Mononuclear cell (primary cell): Measurements from ENCODE around the gene CYP27C1. TPM values are rescaled to one million over a fixed set of nuclear protein-coding genes. Genes with fewer than 3 reads are reported as not detected.
"Not testable (repeated sequence)": the region's sequence is repeated elsewhere in the genome, so short reads cannot be mapped to it uniquely, and the experiment has no call there.

Experiments used
- H3K27me3 ChIP-seq: 2 replicates; pipeline ENCODE4 v1.6.0; 2011; ENCODE audit warnings: low read length, control low read depth; ENCODE audit not compliant: insufficient read depth
- H3K4me1 ChIP-seq: 2 replicates; pipeline ENCODE4 v1.5.1; 2011; ENCODE audit warnings: mild to moderate bottlenecking, low read length, control low read depth; ENCODE audit not compliant: insufficient read depth
- H3K4me3 ChIP-seq: 2 replicates; pipeline ENCODE4 v1.5.1; 2011; ENCODE audit warnings: mild to moderate bottlenecking, low read length, moderate library complexity
- H3K9me3 ChIP-seq: 2 replicates; pipeline ENCODE4 v1.5.1; 2011; ENCODE audit warnings: low read depth, mild to moderate bottlenecking, control low read depth, low read length
- total RNA-seq: library from RNA; depleted of rRNA; stranded (reverse); fragments of >200 nt; gene quantifications from one replicate; pipeline ENCODE4 v1.2.3, GENCODE V29; 2012

The CYP27C1 gene
- total RNA-seq, 1 donor = not detected

DNA sequence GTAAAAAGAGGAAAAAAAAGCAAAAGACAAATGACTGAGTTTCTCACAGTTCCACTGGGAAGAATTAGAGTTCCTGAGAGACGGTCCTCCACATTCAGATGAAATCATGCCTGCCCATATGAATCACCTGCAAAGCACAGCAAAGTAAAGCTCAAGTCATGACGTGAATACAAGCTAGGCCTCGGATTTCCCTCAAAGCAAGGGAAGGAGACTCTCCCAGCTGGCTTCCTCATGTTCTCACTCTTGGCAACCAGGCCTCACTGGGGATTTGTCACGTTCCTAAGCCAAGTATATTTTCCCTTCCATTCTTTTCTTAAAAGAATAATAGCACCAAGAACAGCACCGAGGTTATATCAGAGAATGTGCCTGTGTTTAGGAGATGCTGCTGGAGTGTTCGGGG lies 47.0 kb downstream of the CYP27C1 start:
- Histone ChIP-seq H3K4me3 (no peak overlapping the region), H3K27me3 (no peaks in the 10 kb centered on the region), H3K4me1 (peaks cover 13% of the 10 kb centered on the region), H3K9me3 (no peaks in the 10 kb centered on the region)

DNA sequence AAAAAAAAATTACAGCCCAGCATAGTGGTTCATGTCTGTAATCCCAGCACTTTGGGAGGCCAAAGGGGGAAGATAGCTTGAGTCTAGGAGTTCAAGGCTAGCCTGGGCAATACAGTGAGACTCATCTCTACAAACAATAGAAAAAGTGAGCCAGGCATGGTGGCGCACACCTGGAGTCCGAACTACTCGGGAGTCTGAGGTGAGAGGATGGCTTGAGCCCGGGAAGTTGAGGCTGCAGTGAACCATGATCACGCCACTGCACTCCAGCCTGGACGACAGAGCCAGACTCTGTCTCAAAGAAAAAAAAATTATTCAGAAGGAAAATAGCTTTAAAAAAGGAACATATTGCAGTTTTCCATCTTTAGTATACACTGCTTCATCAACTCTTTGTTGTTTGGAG lies 47.8 kb downstream of the CYP27C1 start:
- Histone ChIP-seq H3K9me3 (no peaks in the 10 kb centered on the region), H3K27me3 (no peaks in the 10 kb centered on the region), H3K4me3 (no peak overlapping the region), H3K4me1 (peaks cover 13% of the 10 kb centered on the region)

- Histone ChIP-seq H3K27me3 (no peaks in the 10 kb centered on the region), H3K4me3 (no peak overlapping the region), H3K4me1 (peaks cover 6% of the 10 kb centered on the region), H3K9me3 (no peaks in the 10 kb centered on the region)
Observed at GRCh38 chr2:127170452-127171197, 49.5 kb downstream of the CYP27C1 start.

- Histone ChIP-seq H3K4me1 (peaks cover 6% of the 10 kb centered on the region), H3K9me3 (no peaks in the 10 kb centered on the region), H3K27me3 (no peaks in the 10 kb centered on the region), H3K4me3 (no peak overlapping the region)
Observed at GRCh38 chr2:127170021-127170420, 50.1 kb downstream of the CYP27C1 start.

DNA sequence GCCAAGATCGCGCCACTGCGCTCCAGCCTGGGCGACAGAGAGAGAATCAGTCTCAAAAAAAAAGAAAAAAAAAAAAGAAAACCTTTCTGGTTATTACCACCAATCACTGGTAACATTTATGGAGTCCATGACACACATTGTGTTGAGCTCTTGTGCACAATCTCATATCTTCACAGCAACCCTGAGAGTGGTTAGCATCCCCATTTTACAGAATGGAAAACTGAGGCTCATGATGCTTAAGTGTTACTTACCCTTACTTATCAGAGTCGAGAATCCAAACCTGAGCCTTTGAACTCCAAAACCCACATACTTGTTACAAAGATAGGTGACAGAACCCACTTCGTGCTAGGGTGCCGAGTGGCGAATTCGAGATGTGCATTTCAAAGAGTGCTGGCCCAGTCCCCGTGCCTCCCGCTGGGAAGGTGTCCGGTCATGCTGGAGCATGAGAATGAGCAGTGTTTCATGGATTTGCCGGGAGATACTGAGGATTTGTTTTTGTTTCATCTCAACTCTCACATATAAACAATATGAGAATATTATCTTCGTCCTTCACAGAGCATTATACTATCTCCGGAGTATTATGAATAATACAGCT lies 50.9 kb downstream of the CYP27C1 start:
- H3K4me1 ChIP-seq = peaks cover 6% of the 10 kb centered on the region
- no peak overlapping the region for H3K4me3 ChIP-seq
- H3K27me3 ChIP-seq = no peaks in the 10 kb centered on the region

DNA sequence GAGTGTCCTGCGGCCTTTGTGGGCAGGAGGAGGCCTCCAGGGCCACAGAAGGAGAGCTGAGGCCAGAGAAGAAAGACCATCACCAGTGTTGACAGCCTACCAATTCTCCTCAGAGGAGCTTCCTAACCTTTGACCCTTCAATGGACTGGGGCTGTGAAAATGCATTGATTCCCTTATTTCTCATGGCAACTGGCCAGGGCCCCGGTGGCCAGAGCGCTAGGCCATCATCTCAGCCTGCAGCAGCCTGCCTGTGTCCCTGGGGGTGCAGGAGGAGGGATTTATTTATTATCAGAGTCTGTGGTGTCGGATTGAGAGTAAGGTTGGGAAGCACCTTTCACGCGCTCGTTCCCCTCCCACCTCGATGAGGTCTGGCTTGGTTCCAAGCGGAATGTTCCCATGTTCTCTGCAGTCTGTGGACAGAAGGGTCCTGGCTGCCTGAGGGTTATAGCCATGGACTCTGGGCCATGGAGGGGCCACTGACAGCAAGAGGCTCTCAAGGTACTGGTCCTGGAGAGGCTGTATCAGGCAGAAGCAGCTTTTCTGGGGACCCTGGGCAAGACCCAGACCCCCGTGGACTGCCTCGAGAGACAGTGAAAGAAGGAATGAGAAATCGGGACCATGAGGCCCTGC lies 53.8 kb downstream of the CYP27C1 start:
- H3K27me3 ChIP-seq = no peaks in the 10 kb centered on the region
- H3K4me1 ChIP-seq = peaks cover 3% of the 10 kb centered on the region
- no peak overlapping the region for H3K4me3 ChIP-seq
- no peaks in the 10 kb centered on the region for H3K9me3 ChIP-seq

More for the DNA sequence above, 50.9 kb downstream of the CYP27C1 start:
- no peaks in the 10 kb centered on the region for H3K9me3 ChIP-seq

- Histone ChIP-seq H3K4me3 (no peak overlapping the region), H3K9me3 (no peaks in the 10 kb centered on the region), H3K27me3 (no peaks in the 10 kb centered on the region), H3K4me1 (no peaks in the 10 kb centered on the region)
Observed at GRCh38 chr2:127165539-127165935, 54.6 kb downstream of the CYP27C1 start.

DNA sequence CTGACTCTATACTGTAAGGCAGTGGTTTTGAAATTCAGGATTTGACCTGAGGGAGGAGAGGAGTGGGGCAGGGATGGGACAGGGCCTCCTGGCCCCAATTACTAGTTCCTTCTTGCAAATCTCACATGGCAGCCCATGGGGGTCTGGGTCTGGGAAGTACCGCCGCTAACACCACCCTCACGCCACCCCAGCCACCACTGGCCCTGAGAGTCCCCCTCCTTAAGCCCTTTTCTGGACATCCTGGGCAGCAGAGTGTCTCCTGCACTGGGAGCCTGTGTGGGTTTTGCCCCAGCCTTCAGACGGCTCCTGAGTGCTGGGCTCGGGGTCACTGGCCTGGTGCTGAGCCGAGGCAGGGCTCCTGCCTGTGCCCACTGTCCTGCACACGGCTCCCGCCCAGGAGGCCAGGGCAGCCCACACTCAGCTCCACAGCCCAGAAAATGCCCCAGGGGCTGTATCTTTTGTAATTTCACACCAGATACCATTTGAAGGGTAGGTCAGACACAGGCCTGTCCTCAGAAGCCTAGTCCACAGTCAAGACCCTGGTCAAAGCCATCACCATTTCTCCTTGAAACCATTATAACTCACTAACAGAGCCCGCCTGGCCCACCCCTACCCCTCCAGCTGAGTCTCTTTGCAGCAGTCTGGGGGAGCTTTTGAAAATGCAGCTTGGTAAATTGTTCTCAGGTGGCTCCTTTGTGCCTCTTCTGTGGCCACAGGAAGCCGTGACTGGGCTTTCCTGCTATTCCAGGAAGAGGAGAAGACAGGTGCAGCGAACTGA lies 55.1 kb downstream of the CYP27C1 start:
- H3K4me3 ChIP-seq = no peak overlapping the region
- no peaks in the 10 kb centered on the region for H3K9me3 ChIP-seq
- H3K27me3 ChIP-seq = no peaks in the 10 kb centered on the region
- no peaks in the 10 kb centered on the region for H3K4me1 ChIP-seq

DNA sequence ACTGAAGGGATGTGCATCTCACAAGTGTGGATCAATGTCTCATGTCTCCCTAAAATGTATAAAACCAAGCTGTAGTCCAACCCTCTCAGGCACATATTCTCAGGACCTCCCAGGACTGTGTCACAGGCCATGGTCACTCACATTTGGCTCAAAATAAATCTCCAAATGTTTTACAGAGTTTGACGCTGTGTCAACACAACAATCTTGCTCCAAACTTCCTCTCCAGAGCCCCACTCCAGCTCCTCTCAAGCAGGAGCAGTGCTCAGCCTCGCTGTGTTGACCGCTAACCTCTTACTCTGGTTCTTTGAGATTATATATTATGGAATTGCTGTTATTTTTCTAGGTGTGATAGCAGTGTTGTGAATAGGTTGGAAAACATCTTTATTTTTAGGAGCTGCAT lies 56.2 kb downstream of the CYP27C1 start:
- H3K4me3 ChIP-seq = no peak overlapping the region
- H3K9me3 ChIP-seq = no peaks in the 10 kb centered on the region
- H3K27me3 ChIP-seq = no peaks in the 10 kb centered on the region
- H3K4me1 ChIP-seq = peaks cover 5% of the 10 kb centered on the region

DNA sequence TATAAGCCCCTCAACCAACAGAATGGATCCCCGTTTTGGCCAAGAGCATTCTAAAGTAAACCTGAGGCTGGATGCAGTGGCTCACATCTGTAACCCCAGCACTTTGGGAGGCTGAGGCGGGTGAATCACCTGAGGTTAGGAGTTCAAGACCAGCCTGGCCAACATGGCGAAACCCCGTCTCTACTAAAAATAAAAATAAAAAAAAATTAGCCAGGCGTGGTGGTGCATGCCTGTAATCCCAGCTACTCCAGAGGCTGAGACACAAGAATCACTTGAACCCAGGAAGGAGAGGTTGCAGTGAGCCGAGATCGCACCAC lies 57.1 kb downstream of the CYP27C1 start:
- H3K9me3 ChIP-seq, H3K4me1 ChIP-seq, H3K4me3 ChIP-seq, H3K27me3 ChIP-seq: not testable (repeated sequence)

DNA sequence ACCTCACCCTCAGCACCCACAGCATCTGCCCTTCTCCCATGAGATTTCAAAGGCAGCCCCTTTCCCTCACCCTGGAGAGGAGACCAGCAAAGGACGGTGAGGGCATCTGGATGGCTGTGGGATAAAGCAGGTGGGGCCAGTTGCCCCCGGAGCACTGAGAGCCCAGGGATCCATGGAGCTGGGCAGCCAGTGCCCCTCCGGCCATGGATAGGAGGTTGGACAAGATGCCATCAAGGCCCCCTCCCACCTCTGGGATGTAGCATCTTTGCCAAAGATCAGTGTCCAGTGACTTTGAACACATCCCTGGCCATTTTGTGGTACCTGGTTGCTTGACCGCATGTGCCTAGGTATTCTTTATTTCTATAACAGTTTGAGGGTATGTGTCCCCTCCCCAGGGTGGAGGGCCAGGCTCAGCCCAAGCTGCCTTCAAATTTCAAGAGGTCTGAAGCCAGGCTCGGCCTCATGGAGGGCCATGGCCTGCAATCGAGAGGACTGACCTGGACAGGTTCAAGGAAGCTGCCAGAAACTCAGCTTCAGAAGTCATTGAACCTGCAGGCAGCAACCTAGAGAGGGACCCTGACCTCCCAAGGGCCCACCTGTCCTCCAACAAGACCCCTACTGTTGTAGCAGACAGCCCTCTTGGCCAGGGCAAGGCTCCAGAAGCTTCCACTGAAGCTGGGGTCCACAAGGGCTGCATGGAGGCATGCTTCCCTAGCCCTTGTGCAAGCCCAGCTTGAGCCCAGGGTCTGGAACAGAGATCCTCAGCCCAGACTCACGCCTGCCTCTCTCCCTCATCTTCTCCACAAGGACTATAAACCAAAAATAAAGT lies 57.6 kb downstream of the CYP27C1 start:
- no peaks in the 10 kb centered on the region for H3K27me3 ChIP-seq
- peaks cover 9% of the 10 kb centered on the region for H3K4me1 ChIP-seq
- no peak overlapping the region for H3K4me3 ChIP-seq
- no peaks in the 10 kb centered on the region for H3K9me3 ChIP-seq

GRCh38 chr2:127161176-127162136 lies 58.6 kb downstream of the CYP27C1 start:
- Histone ChIP-seq H3K4me3 (no peak overlapping the region), H3K27me3 (no peaks in the 10 kb centered on the region), H3K9me3 (no peaks in the 10 kb centered on the region), H3K4me1 (peaks cover 9% of the 10 kb centered on the region)

DNA sequence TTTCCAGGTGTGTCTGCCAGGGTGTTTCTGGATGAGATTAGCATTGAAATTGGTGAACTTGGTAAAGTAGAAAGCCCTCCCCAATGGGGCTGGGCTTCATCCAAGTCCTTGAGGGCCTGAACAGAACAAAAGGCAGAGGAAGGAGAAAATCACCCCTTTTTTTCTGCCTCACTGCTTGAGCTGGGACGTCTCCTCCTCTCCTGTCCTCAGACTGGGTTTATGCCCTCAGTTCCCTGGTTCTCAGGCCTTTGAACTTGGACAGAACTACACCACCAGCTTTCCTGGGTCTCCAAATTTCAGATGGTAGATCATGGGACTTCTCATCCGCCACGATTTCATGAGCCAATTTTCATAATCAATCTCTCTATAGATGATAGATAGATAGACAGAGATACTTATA lies 59.4 kb downstream of the CYP27C1 start:
- H3K4me1 ChIP-seq = peaks cover 9% of the 10 kb centered on the region
- H3K27me3 ChIP-seq = no peaks in the 10 kb centered on the region
- no peak overlapping the region for H3K4me3 ChIP-seq
- no peaks in the 10 kb centered on the region for H3K9me3 ChIP-seq

DNA sequence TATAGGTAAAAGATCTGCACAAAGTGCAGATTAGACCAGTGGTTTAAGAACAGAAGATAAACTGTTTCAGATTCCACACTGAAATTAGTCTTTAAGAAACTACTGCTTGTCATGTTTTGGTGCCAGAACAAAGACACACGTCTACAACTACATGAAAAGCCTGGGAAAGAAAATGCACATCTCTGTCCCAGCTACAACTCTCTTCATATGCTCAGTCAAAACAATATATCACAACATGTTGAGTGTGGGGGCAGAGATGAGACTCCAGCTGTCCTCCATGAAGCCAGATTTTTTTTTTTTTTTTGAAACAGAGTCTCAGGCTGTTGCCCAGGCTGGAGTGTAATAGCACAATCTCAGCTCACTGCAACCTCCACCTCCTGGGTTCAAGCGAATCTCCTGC lies 60.6 kb downstream of the CYP27C1 start:
- Histone ChIP-seq H3K27me3 (no peaks in the 10 kb centered on the region), H3K9me3 (no peaks in the 10 kb centered on the region), H3K4me3 (no peak overlapping the region)

More for the DNA sequence above, 60.6 kb downstream of the CYP27C1 start:
- H3K4me1 ChIP-seq = peaks cover 9% of the 10 kb centered on the region
